Keratinocyte (primary cell): ENCODE results near the gene VWC2.

Experiments
- CTCF ChIP-seq, 3 experiments: IDR thresholded peaks in 1 of 3; conservative IDR thresholded peaks in 1 of 3; optimal IDR thresholded peaks in 1 of 3; 2 replicates in 2 of 3; 3 replicates in 1 of 3; pipeline versions ENCODE3 to v1.5.1; 2011; ENCODE audit warnings: low read length in 3 of 3, mild to moderate bottlenecking in 3 of 3, moderate library complexity in 2 of 3, control low read depth in 1 of 3, inconsistent platforms in 1 of 3; ENCODE audit not compliant: insufficient read depth in 2 of 3; ENCODE audit errors: extremely low read depth in 1 of 3
- EZH2 ChIP-seq: IDR thresholded peaks from one replicate; pipeline ENCODE4 v1.6.1; 2012; ENCODE audit warnings: inconsistent platforms, mild to moderate bottlenecking, low read length, moderate library complexity

DNA sequence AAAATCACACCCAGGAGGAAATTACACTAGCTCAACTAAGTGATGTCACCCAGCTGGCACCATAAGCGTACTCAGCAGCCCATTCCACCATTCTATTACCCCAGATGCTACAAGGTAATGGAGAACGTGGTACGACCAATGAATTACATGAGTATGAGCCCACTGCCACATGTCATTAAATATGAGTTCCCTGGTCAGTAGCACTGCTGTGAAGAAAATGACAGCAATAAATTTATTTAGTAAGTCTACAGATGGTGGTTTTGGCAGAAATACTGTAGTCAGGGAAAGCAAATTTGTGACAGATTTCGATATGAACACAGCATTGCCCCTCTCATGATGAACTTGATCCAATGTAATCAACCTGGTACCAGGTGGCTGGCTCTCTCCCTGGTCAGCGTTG is 154.2 kb downstream of the VWC2 start:
- no peak for TF ChIP-seq CTCF (optimal IDR thresholded peaks at IDR 0.05 in 1 of 3, IDR thresholded peaks at IDR 0.05 in 1 of 3, conservative IDR thresholded peaks at IDR 0.05 in 1 of 3; ENCODE audit: extremely low read depth in 1 of 3, insufficient read depth in 2 of 3, low read length in 3 of 3)
- no peak for TF ChIP-seq EZH2
